NT2/D1 (cell line): ENCODE measurements around the gene ART4.

ENCODE experiments used
- YY1 ChIP-seq: IDR thresholded peaks from 2 replicates; pipeline ENCODE4 v1.6.1; 2011; ENCODE audit not compliant: insufficient read length, insufficient read depth
- ZNF274 ChIP-seq: IDR thresholded peaks from 2 replicates; pipeline ENCODE4 v1.6.1; 2011; ENCODE audit warnings: mild to moderate bottlenecking, low read depth, low read length

GRCh38 chr12:14846876-14847580, 3.7 kb upstream of the ART4 start:
- no peak for TF ChIP-seq ZNF274
- no peak for TF ChIP-seq YY1
